GM19438 (cell line): ENCODE measurements around the gene HK1.
A peak's percentile ranks its signal among the peaks of the same experiment; 100 is the strongest.
"Not testable (repeated sequence)": the region's sequence is repeated elsewhere in the genome, so short reads cannot be mapped to it uniquely, and the experiment has no call there.

Experiments used
- ATAC-seq: cut with Tn5 transposase; IDR thresholded peaks from one replicate; pipeline ENCODE4 v1.9.1; 2021; ENCODE audit warnings: low read depth; ENCODE audit not compliant: unreplicated experiment

The HK1 gene

GRCh38 chr10:69438536-69439349, 160.4 kb downstream of the HK1 start:
- no peak for ATAC-seq

GRCh38 chr10:69439350-69439739, 161.0 kb downstream of the HK1 start:
- no peak for ATAC-seq

DNA sequence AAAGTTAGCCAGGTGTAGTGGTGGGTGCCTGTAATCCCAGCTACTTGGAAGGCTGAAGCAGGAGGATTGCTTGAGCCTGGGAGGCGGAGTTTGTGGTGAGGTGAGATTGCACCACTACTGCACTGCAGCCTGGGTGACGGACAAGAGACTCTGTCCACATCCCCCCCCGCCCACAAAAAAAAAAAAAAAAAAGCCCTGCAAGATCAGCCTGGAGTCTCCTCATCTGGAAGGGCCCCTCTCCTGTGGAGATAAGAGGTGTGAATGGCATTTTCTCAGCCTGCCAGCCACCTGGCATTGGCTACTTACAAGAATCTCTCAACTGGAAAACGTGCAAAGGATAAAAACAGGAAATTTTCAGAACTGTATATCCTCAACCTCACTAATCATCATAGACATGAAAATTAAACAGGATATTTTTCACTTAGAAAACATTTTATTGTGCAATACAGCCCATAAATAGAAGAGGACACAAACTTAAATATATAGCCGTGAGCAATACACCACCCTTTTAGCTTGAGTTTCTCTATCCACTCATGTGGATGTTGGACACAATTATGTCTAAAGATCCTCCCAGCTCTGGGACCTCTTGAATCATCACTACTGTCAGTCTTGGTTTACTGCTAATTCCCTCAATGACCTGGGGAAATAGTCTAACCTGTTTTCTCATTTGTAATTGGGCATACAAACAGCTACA, 161.7 kb downstream of the HK1 start:
- no peak for ATAC-seq

- no peak for ATAC-seq
These were observed 165.1 kb downstream of the HK1 start for GRCh38 chr10:69443354-69443753.

DNA sequence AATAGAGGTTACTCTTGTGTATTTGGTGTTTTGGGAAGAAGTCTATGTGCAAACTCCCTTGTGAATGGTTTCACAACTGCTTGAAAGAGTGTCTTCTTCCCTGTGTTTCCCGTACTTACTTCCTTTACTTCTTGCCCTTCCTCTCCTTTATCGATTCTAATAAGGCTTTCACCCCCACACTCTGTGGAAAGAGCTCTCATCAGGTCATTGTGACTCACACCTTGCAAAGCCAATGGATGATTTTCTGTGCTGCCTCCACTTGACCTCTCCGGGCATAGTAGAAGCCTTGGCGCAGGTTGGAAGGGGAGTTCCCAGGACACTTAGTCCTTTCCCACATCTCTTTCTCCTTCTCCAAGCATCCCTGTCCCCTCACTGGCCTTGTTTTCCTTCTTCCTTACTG, 166.7 kb downstream of the HK1 start:
- no peak for ATAC-seq

- ATAC-seq = no peak
These were observed 167.9 kb downstream of the HK1 start for GRCh38 chr10:69446229-69446628.

DNA sequence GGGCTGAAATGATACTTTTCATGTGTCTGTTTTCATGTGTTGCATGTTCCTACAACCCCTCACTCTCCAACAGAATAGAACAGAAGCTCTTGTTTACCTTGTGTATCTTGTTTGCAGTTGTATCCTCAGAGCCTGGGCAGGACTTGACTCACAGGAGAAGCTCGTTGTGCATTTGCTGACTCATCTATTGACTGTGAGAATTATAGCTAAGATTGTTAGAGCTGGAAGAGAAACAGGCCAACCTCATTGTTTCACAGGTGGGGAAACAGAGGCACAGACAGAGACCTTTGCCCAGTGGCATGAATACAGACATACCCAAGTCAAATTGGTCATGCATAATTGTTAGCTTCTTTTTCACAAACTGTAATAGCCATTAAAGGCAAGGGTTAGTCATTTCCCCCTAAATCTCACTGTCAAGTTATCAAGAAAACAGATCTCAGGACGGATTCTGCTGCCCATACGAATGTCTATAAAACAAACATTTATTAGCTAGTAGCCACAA, 168.4 kb downstream of the HK1 start:
- no peak for ATAC-seq

- ATAC-seq = peak; percentile 61
These were observed 171.5 kb downstream of the HK1 start for GRCh38 chr10:69449841-69450240.

DNA sequence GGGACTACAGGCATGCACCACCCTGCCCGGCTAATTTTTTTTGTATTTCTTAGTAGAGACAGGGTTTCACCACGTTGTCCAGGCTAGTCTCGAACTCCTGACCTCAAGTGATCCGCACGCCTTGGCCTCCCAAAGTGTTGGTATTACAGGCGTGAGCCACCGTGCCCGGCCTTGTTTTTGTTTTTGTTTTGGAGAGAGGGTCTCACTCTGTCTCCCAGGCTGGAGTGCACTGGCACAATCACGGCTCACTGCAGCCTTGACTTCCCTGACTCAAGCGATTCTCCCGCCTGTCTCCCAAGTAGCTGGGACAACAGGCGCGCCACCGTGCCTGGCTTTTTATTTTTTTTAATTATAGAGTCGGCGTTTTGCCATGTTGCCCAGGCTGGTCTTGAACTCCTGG, 172.1 kb downstream of the HK1 start:
- ATAC-seq = not testable (repeated sequence)

GRCh38 chr10:69451209-69451783, 173.0 kb downstream of the HK1 start, which contains the start of gene TSPAN15:
TSS of gene TSPAN15 (plus strand) at chr10:69451465. CDS start at chr10:69451595, 130 bp downstream.
- peak; percentile 86 for ATAC-seq
